AG04449 (cell line): ENCODE data around the gene WSCD2.

Source experiments
- CTCF ChIA-PET: fragments of 350-600 bp; formaldehyde crosslinking; extraction: SDS; loops from one replicate; lab custom pipeline; 2021; ENCODE audit warnings: antibody characterized with exemption; lab: Yijun Ruan, JAX
- POLR2A ChIA-PET: fragments of 400-600, 350-600 bp; formaldehyde crosslinking; extraction: SDS; loops from one replicate; lab custom pipeline; 2020; ENCODE audit warnings: antibody characterized with exemption, inconsistent platforms; lab: Yijun Ruan, JAX
- DNase-seq: peaks from one replicate; pipeline ENCODE4 v3.0.0-alpha.2; 2010; ENCODE audit warnings: low read depth, low spot score
- H3K4me3 ChIP-seq: 2 replicates; pipeline ENCODE4 v1.5.1; 2011; ENCODE audit warnings: low read depth, mild to moderate bottlenecking, control low read depth, low read length
- TF ChIP-seq, protein P1 (sequence below): IDR thresholded peaks from one replicate; pipeline ENCODE4 v1.5.1; 2011; ENCODE audit warnings: mild to moderate bottlenecking, moderate library complexity, low read length, control low read depth, inconsistent platforms; ENCODE audit not compliant: insufficient read depth; ENCODE audit errors: missing control alignments

The WSCD2 gene

DNA sequence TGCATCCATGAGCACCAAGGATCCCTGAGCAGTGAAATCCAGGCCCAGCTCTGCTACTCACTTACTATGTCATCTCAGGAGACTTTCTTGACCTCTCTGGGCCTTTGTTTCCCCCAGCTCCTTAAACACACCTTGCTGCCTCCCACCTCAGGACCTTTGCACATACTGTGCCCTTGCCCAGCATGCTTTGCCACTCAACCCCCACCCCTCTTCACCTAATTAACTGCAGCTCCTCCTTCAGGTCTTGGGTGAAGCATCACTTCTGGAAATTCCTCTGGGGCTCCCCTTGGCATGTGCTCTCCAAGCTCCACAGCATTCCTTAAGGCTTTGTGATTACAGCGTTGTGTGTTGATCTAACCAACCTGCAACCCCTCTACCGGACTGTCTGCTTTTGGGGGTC is 15.9 kb downstream of the WSCD2 start:
- TF ChIP-seq, protein P1, sequence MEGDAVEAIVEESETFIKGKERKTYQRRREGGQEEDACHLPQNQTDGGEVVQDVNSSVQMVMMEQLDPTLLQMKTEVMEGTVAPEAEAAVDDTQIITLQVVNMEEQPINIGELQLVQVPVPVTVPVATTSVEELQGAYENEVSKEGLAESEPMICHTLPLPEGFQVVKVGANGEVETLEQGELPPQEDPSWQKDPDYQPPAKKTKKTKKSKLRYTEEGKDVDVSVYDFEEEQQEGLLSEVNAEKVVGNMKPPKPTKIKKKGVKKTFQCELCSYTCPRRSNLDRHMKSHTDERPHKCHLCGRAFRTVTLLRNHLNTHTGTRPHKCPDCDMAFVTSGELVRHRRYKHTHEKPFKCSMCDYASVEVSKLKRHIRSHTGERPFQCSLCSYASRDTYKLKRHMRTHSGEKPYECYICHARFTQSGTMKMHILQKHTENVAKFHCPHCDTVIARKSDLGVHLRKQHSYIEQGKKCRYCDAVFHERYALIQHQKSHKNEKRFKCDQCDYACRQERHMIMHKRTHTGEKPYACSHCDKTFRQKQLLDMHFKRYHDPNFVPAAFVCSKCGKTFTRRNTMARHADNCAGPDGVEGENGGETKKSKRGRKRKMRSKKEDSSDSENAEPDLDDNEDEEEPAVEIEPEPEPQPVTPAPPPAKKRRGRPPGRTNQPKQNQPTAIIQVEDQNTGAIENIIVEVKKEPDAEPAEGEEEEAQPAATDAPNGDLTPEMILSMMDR, result no peak

DNA sequence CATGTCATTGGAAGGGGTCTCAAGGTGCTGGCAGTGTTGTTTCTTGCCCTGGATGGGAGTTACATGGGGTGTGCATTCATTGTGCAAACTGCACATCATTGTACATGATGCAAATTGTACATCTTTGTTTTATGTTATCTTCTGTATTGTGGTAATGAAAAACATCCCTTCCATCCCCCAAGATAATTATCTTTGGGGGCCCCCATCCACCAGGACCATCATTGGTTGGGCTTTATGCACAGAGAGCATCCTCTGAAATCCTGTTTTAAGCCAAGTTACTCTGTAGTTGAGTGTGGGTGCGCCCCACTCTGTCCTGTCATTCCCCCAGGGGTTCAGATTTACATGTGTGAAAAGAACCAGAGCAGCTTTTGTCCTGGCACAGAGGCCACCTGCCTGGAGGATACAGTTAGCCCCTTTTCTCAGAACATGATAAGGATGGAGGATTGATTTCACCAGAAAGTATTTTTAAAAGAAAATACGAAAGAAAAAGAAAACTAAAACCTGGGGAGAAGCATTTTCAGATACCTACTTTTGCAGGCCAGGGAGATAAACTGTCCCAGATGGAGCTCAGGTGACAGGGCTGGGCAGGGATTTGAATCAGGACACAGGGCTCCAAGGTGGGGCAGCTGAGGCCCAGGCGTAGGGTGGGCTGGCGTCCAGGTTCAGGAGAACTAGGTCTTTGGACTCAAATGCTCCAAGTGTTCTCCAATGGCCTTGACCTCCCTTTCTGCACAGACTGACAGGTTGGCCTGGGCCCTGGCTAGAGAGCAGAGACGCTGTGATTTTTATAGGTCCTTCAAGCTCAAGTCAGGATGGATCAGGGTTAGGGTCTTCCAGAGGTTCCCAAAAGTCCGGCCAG is 17.2 kb downstream of the WSCD2 start:
- no peak overlapping the region for H3K4me3 ChIP-seq
- CTCF ChIA-PET, result no interaction called here
- TF ChIP-seq, protein P1, result no peak
- POLR2A ChIA-PET, result no interaction called here
- no peak for DNase-seq

More for the DNA sequence above, 15.9 kb downstream of the WSCD2 start:
- no peak for DNase-seq
- no peak overlapping the region for H3K4me3 ChIP-seq
- ChIA-PET POLR2A (no interaction called here), CTCF (no interaction called here)

- ChIA-PET POLR2A (no interaction called here), CTCF (no interaction called here)
- no peak overlapping the region for H3K4me3 ChIP-seq
- TF ChIP-seq, protein P1, result no peak
- no peak for DNase-seq
These were observed 18.2 kb downstream of the WSCD2 start for GRCh38 chr12:108147279-108147678.

- CTCF ChIA-PET, result no interaction called here
- POLR2A ChIA-PET, result no interaction called here
These were observed 19.5 kb downstream of the WSCD2 start for GRCh38 chr12:108148521-108149074.

DNA sequence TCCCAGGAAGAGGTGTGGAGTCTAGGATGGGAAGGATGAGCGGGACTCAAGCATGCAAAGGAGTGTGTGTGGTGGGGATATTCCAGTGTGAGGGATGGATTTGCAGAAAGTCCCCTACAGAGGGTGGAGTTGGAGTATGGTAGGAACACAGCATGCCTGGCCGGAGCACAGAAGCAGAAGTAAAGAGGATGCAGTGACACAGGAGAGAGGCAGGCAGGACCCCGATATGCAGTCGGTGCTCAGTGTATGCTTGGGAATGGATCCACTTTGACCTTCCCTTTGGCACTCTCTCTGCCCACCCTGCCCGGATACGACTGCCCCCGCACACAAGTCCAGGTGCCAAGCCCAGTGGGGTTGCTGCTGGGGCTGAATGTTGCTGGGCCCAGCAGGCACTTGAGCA is 21.3 kb downstream of the WSCD2 start:
- no peak overlapping the region for H3K4me3 ChIP-seq
- TF ChIP-seq, protein P1, result no peak
- ChIA-PET POLR2A (no interaction called here), CTCF (no interaction called here)
- DNase-seq, result no peak

More at GRCh38 chr12:108148521-108149074, 19.5 kb downstream of the WSCD2 start:
- TF ChIP-seq, protein P1, result no peak
- no peak for DNase-seq
- no peak overlapping the region for H3K4me3 ChIP-seq

DNA sequence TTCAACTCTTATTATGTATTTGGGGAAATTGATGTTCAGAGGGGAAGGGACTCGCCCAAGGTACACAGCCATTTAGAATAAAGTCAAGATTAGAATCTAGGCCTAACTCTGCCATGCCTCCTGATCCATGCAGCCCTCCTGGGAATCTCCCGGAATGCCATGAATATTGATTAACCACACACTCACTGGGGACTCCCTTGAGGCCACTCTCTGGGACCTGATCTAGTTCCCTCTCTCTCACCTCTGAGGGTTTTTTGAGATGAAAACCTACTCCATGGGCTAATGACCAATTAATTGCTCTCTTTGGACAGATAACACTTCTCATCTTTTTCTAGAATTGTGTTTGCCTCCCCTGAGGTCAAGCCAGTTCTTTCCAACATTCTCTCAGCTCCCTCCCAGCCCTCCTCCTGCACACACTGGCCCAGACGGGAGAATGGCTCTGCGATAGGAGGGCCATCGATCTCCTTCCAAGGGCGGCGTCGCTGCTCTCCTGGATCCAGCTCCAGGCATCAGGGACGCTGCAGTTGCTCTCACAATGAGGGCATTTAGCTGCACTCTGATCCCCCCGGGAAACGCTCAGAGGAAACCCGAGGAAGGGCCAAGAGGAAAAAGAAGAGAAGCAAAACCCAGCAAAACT is 22.6 kb downstream of the WSCD2 start:
- ChIA-PET POLR2A (no interaction called here), CTCF (no interaction called here)
- TF ChIP-seq, protein P1, result no peak
- no peak for DNase-seq
- H3K4me3 ChIP-seq, result no peak overlapping the region
